HG03342 (cell line): ENCODE data around the gene GFPT2.

ENCODE experiments used
- ATAC-seq: cut with Tn5 transposase; IDR thresholded peaks from one replicate; pipeline ENCODE4 v1.9.1; 2021; ENCODE audit warnings: mild to moderate bottlenecking, moderate library complexity; ENCODE audit not compliant: unreplicated experiment

Gene GFPT2

DNA sequence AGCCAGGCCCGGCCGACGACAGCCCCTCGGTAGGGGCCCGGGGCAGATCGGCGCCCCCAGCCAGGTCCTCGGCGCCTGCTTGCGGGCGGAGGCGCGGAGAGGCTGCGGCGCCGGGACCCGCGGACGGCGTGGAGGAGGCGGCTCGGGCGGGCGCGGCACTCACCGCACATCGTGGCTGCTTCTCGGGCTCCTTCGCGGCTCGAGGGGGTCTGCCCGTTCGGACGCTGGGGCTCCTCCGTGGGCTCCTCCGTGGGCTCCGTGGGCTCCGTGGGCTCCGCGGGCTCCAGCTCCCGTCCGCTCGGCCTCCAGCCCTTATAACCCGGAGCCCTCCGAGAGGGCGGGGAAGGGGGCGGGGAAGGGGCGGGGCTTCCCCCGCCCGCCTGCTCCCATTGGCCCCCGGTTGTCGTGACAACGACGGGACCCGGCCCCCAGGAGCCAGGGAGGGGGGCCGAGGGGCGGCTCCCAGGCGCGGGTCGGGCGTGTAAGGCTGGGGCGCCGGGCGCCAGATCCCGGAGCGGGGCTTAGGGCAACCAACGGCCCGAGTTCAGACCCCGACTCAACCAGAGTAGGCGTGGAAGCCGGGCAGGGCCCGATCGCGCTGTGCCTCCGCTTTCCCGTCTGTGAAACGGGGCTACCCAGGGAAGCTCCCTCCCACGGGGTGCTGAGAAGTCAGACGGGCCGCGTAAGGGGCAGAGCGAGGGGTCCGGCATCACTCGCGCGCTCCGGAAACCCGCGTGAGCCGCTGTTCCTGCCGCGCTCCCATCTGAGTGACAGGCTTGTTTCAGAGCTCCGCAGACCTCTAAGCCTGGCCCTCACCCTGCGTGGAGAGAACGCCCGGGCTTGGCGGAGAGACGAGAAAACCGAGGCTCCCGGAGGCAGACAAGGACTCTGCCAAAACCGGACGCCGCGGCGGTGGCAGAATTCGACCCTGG is at the start of gene GFPT2:
TSS of gene GFPT2 (minus strand) at position 289 of the 932 bp plus-strand sequence. CDS start at position 170, 119 bp downstream.
- ATAC-seq, result peak; percentile 62

- ATAC-seq, result no peak
Observed at GRCh38 chr5:180402716-180403115, 49.6 kb upstream of the GFPT2 start.

DNA sequence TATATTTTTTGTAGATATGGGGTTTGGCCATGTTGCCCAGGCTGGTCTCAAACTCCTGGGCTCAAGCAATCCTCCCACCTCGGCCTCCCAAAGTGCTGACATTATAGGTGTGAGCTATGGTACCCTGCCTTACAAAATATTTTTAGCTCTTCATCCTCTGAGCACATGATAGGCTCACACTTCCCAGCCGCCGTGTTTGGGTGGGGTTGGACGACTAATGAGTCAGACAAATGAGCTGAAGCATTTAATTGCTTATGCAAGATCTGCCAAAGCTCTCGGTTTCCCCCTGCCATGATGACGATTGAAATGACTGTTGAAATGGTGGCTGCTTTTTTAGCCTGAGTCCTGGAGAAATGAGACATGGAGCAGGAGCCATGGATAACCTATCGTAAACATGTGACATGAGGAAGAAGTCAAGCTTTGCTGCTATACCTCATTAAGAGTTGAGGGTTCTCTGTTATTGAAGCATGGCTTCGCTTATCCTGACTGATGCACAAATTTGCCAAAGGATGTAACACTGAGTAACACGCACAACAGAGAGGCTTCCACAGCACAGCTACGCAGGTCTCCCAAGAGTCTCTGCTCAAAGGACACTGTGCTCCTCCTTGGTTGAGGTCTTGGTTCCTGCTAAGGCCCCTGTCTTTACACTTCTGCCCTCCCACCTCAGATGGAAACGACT is 48.2 kb upstream of the GFPT2 start:
- no peak for ATAC-seq

DNA sequence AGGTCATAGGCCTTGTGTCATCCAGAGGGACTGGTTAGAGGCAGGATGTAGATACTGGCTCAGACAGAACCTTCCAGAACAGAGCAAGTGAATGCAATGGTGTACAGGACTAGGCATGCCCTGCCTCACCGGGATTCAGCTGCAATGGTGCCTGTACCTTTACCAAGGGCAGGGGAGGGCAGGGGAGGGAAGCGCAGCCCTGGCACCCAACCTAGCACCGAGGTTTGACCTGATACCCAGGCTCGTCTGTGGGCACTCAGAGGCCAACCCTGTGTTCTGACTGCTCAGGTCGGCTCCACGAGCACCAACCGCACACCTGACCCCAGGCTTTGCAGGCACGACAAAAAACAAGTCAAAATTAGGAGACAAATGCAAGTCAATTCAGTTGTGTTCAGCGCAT is 47.3 kb upstream of the GFPT2 start:
- ATAC-seq, result no peak

- ATAC-seq, result no peak
Observed at GRCh38 chr5:180399401-180400215, 46.5 kb upstream of the GFPT2 start.

- ATAC-seq, result no peak
Observed at GRCh38 chr5:180396926-180397325, 43.8 kb upstream of the GFPT2 start.

DNA sequence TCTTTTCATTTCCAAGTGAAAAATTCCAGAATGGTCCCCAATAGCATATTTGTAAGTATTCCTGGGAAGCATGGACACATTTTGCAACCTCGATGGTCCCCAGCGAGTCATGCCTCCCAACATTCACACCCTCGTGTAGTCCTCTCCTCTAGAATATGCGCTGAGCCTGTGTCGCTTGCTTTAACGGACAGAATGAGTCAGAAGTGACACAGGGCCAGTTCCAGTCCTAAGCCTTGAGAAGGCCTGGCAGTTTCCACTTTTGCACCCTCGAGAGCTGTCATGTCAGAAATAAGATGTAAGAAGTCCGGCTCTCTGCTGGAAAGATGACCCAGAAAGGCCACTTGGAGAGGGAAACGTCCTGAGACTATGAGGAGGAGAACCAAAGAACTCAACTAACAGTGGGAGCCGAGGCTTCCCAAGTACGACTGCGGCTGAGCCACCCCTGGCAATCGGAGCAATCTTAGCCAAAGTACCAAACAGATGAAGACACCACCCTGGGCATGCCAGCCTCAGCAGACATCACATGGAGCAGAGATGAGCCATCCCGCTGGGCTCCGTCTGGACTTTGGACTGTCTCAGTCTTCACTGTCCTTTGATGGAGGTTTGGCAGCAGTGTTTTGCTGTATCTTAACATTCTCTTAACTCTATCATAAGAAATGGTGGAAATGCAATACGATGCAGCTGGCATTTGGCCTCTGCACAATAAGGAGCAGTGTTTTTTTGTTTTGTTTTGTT is 42.6 kb upstream of the GFPT2 start:
- ATAC-seq, result no peak

DNA sequence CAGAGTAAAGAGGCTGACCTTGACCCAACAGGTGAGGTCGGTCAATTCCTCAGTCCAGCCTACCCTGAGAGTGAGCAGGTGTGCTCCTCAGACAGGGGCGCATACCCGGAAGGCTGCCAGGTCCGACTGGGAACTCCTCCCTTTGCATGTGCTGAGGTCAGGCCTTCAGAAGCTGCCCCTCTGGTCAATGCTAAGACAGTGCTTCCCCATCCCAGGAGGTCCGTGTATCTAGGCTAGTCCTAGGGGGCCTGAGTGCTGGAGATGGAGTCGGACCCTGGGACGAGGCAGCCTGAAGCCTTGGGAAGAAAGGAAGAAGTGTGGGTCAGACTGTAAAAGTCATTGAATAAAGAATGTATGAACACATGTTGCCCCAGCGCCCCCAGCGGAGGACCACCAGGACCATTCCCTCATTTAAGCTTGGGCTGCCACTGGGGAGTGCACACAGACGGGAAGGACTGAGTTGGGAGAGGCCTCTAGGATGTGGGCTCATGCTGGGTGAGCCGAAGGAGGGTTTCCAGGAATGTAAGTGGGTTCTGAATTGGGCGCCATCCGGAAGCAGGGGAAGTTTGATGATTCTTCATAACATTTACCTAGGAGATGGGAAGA is 41.0 kb upstream of the GFPT2 start:
- no peak for ATAC-seq

DNA sequence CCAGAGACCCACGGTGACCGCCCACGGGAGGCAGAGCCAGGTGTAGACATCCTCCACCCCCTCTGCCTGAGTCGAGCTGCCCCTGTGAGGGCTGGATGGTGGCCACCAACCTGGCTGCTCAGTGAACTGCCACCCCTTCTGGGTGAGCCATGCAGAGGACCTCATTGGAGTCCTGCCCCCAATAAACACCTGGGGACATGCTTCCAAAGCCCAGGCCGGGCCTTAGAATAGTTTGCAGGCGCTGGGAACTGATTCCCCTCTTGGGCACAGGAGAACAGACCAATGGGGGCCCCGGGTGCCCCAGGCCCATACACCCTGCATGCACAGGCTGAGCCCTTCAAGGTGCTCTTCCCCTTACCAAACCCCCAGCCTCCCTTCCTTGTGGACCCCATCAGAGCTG is 38.1 kb upstream of the GFPT2 start:
- no peak for ATAC-seq

- no peak for ATAC-seq
Observed at GRCh38 chr5:180390441-180391190, 37.5 kb upstream of the GFPT2 start.

- no peak for ATAC-seq
Observed at GRCh38 chr5:180389252-180390101, 36.3 kb upstream of the GFPT2 start.

- no peak for ATAC-seq
Observed at GRCh38 chr5:180387798-180388197, 34.7 kb upstream of the GFPT2 start.

DNA sequence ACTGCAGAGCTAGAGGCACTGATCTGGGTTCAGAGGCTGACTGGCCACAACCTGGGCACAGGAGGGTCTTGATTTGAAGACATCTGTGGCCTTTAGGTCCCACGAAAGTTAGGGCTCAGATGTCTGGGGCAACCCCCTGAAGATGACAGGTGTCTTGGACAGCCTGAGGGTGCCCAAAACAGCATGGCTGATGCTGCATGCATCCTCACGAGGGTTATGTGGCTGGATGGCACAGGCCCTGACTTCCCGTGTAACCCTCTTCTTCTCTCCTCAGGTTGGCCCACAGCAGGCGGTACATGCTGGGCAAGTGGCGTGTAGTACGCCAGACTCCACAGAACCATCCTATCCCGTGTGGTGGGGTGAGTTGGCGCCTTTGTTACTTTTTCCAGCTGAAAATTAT is 29.8 kb upstream of the GFPT2 start:
- no peak for ATAC-seq

GRCh38 chr5:180381851-180382480 is 28.8 kb upstream of the GFPT2 start:
- no peak for ATAC-seq

- no peak for ATAC-seq
Observed at GRCh38 chr5:180381428-180381827, 28.3 kb upstream of the GFPT2 start.

DNA sequence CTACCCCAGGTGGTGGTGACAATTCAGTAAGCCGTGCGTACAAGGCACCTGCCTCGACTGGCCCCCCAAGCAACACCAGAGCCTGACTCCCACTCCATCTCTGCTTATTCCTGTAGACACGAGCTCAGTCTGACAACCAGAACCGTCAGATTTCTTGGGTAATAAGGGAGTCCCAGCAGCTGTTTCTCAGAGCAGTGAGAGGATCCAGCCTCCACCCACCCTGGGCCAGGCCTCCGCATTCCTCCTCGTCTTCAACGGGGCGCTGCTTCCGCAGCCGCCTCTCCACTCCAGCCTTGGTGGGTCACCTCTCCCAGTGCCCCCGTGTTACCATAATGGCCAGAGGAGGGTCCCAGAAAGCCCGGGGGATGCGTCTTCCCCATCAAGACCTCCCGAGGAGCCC is 27.7 kb upstream of the GFPT2 start:
- no peak for ATAC-seq

DNA sequence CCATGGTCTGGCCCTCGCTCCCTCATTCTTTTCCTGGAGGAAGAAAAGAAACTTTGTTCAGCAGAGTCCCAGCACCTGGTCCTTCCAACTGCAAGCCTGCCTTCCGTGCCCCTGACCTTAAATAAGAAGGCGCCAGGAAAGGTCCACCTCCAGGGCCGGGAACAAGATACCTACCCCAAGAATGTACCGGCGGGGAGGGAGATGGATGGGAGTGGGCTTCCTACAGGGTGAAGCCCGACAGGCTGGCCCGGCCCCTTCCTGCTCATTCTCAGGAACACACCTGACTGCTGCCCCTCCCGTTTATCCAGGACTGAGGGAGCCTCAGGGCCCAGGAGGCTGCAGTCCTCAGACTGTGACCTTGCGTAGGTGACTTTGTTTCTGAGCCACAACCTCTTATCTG is 27.3 kb upstream of the GFPT2 start:
- ATAC-seq, result no peak
